Anterior cingulate cortex (tissue), 58 donors: ENCODE measurements around the gene TMEM98.
"Not testable (repeated sequence)": the region's sequence is repeated elsewhere in the genome, so short reads cannot be mapped to it uniquely, and the experiment has no call there.

Experiments
- DNase-seq, 58 donors: peaks; one replicate each; lab custom pipeline; 2025; lab: John Stamatoyannopoulos, UW

The TMEM98 gene

DNA sequence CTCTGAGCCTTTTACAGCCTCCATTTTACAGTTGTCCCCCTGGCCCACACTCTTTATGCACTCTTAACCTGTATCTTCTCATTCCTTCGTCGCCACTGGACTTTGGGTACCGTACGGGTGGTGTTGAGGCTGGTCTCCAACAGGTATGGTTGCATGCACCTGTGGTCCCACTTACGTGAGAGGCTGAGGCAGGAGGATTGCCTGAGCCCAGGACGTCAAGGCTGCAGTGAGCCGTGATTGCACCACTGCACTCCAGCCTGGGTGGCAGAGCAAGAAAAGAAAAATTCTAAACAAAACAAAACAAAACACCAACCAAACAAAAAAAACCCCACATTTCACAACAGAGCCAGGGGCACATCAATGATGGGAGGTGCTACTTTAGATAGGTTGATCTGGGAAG, 14.4 kb upstream of the TMEM98 start:
- no peak for DNase-seq

DNA sequence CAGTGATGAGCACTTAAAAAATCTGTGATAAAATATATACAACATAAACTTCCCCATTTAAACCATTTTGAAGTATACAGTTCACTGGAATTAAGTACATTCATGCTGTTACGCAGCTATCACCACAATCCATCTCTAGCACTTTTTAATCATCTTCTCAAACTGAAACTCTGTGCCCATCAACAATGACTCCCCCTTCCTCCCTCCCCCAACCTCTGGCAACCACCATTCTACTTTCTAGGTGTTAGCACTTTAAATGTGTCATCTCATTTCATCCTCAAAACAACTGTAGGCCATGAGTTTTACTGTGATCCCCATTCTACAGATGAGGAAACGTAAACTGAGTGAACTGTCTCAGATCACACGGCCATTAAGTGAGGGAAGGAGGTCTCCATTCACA, 13.8 kb upstream of the TMEM98 start:
- no peak for DNase-seq

DNA sequence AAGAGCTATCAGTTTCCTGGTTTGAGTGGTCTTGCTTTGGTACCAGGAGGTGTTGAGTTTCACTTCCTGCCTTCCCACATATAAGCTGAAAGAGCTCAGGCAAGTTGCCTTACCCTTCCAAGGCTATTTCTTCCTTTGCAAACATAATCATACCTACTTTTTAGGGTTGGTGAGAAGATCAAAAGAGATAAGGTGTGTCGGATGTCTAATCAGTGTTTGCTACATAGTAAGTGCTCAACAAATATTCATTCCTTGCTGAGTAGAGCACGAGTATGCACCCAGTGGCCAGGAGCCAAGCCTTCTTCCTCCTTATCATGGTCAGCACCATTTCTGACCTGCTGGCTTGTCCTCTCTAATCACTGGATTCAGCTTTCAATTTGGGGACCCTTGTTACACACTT, 12.7 kb upstream of the TMEM98 start:
- no peak for DNase-seq

DNA sequence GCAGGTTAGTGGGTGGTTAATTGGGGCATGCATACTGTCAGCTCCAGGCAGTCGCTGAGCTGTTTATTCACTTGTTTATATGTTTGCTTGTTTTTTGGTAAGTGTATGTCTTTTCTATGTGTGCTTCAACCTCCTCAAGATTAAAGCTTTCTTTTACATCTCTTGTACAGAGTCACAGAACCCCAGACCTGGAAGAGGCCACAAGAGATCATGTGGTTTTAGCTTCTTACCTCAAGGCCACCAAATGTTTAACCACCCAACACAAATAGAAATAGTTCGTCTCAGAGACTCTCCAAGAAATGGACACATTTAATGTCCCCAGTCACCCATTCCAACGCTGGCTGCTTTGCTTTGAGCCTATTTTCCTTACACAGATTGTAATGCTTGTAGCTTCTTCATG, 11.8 kb upstream of the TMEM98 start:
- DNase-seq, result no peak

DNA sequence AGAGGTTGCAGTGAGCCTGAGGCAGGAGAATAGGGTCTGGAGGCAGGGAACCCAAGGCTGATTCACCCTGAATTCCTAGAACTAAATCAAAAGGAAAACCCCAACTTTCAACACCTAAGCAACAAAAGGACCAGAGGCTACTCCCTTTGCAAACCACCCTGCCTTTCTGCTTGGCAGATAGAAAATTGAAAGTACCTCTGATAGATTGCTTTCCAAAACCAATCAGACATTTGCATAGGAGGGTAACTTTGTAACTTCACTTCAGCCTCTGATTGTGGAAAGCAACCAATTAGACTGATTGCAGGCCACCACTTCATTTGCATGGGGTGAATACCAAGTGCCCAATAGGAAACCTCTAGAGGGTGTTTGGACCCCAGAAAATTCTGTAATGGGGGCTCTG, 10.9 kb upstream of the TMEM98 start:
- DNase-seq, result no peak

DNA sequence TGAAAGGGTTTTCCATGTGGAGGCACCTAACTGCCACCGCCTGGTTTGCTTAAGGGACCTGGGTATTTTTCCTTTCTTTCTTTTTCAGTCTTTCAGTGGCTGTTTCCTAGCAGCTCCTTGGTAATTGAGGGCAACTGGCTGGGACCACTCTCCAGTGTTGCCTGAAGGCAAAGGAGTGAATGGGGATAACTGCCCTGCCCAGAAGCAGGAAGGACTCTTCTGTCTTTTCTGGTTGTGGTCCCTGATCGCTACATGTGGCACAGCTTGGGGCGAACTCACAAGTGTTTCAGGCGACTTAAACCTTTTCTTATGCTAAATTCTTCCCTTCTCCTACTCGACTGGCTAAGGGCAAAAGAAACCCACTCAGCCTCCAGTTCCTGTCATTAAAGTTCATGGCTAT, 10.1 kb upstream of the TMEM98 start:
- no peak for DNase-seq

DNA sequence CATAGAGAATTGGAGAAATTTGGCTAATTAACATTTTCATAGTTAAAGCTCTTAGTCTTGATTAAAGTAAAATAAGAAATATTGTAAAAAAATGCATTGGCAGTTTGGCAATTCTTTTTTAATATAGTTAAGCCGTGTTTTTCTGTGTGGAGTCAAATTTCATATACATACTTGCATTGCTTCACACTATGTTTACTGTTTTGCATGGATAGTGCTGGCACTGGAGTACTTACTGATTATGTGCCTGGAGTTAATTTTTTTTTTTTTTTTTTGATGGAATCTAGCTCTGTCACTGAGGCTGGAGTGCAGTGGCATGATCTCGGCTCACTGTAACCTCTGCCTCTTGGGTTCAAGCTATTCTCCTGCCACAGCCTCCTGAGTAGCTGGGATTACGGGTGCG, 8.1 kb upstream of the TMEM98 start:
- DNase-seq, result not testable (repeated sequence)

DNA sequence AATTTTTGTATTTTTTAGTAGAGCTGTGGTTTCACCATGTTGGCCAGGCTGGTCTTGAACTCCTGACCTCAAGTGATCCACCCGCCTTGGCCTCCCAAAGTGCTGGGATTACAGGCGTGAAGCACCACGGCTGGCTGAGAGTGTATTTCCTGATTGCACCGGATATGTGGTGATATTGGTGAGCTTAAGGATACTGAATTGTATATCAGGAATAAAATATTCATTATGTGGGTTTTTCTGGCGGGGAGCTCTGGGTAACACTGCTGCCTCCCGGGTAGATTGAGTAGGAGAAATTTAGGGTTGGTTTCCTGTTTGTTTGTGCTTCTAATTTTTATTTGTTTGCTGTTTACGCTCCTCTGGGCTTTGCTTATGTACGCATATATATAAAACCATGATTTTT, 7.7 kb upstream of the TMEM98 start:
- no peak for DNase-seq

DNA sequence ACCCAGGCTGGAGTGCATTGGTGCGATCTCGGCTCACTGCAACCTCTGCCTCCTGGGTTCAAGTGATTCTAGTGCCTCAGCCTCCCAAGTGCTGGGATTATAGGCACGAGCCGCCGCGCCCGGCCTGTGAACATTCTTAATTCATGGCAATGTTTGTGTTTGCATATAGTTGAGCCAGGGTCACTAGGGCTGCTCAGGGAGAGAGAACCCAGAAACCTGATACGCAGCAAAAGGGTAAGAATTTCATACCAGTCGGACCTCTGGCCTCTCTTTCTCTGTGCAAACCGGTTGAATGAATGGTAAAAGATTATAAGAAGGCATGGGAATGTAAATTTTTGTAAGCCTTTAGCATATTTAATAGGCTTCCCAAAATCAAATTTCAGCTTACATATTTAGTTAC, 6.9 kb upstream of the TMEM98 start:
- no peak for DNase-seq

DNA sequence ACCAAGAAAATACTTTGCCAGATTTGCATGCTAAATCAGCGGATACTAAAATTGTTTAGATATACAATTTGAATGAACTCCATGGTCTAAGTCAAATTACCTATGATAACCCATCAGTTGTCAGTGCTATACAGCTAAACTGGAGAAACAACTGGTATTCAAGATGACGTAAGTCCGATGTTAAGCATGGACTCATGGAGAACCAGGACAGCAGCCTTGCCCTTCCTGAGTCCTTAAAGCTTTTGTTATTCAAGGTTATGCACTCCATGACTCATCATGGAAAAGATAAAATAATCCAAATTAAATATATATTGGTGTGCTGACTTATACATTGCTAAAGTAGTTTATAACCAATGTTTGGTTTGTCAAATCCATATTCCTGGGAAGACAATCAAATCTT, 4.0 kb upstream of the TMEM98 start:
- not testable (repeated sequence) for DNase-seq

DNA sequence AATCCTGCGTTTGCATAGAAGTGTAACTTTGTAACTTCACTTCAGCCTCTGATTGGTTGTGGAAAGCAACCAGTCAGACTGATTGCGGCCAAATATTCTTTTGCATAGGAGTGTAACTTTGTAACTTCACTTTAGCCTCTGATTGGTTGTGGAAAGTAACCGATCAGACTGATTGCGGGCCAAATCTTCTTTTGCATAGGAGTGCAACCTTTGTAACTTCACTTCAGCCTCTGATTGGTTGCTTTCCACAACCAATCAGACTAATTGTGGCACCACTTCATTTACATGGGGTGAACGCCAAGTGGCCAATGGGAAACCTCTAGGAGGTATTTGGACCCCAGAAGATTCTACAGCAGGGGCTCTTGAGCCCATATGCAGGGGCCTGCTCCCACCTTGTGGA, 1.8 kb upstream of the TMEM98 start:
- no peak for DNase-seq

DNA sequence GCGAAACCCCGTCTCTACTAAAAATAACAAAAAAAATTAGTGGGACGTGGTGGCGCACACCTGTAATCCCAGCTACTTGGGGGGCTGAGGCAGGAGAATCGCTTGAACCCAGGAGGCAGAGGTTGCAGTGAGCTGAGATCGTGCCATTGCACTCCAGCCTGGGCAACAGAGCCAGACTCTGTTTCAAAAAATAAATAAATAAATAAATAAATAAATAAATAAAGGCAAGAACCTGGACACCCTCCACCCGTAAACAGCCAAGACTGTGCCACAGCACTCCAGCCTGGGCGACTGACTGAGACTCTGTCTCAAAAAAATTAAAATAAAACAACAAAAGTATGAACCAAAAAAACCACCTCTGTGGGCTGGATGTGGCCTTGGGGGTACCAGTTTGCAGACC, 1.2 kb upstream of the TMEM98 start:
- DNase-seq, result not testable (repeated sequence)

DNA sequence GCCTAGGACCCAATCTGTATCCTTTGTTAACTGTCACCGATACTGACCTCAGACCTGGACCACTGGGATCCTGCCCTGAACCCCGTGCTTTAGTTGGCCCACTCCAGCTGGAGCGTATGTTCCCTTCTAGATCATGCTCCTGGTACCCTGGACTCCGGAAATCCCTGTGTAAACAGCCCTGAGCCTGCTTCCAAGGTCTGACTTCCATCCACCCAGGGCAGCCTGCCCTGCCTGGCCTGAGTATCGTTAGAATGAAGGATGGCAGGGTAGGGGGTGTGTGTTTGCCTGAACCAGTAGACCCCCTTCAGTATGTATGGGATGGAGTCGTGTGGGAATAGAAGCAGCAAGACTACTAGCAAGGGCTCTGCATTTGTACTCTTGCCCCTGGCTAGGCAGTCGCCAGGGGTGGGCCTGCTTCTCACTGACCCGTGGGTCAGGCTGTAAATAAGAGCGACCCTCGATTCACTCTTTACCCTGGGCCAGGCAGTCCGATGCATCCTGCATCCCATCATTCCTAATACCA, 691 bp upstream of the TMEM98 start:
- DNase-seq, result peak in 11 of 58 donors; percentile 21 to 68 (median 35)

DNA sequence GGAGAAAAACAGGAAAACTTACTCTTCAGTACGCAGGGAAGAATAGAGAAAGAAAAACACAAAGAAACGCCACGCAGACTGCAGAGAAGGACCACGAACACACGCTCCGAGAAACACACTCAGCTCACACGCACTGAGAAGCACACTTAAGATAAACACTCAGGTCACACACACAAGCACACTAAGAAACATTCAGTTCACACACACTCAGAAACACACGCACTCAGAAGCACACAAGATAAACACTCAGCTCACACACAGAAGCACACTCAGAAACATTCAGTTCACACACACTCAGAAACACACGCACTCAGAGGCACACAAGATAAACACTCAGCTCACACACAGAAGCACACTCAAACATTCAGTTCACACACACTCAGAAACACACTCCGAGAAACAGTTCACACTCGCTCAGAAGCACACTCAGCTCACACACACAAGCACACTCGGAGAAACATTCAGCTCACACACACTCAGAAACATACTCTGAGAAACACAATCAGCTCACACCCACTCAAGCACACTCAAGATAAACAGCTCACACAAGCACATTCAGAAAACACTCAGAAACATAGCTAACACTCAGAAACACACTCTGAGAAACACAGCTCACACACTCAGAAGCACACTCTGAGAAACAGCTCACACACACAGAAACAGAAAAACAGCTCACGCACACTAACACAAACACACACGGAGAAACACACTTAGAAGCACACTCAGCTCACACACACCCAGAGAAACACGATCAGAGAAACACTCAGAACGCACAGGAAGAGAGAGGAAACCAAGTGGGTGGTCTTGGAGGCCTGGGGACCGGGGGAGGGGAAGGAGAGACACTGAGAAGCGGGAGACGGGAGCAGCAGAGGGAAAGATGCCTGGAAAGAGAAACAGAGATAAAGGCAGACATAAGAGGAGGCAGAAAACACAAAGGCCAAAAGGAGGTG, 908 bp downstream of the TMEM98 start:
- DNase-seq, result peak in 2 of 58 donors; percentile 15 to 37

DNA sequence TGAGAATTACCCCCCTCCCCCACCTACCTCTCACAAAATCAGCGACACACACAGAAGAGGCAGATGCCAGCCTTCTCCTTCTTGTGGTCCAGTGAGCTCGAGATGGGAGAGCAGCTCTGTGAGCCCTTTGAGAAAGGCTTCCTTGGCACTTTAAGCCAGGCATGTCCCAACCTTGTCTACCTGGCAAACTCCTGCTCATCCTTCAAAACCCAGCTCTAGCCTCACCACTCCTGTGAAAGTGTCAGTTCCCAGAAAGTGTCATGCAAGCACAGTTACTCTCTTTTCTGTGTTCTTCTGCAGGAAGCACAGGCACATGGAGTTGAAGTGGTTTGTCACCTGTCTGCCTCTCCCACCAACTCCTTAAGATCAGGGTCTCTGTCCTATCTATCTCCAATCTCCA, 1.6 kb downstream of the TMEM98 start:
- DNase-seq, result no peak

DNA sequence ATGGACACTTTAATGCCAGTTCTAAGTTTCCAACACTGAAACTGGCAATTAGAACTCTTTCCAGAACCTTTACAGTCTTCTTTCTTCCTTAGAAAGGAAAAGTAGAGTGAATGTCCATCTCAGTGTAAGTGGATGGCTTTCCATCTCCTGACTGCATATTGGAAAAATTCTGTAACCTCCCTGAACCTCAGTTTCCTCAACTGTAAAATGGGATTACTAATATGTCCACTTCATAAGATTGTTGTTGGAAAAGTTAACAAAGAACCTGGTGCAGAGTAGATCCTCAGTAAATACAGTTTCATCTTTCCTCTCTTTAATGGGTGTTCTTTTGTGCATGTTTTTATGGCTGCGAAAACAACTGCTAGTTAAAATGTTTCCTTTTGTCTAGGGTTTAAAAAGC, 2.6 kb downstream of the TMEM98 start:
- no peak for DNase-seq

DNA sequence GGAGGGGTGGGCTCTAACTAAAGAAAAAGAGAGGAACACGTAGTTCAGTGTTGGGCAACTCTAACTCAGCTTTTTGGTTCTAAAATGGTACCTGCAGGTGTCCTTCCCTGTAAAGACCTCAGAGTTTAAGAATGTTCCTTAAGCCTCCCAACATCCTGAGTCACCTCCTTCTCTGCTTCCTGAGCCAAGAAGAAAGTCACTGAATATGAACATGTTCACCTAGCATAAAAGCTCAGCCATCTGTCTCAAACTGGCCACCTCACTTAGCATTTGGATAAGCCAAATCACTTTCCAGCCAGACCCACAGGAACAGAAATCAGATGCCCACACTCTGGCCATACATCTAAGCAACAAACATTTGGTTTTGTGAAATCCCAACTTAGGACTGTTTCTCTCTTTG, 3.7 kb downstream of the TMEM98 start:
- no peak for DNase-seq

DNA sequence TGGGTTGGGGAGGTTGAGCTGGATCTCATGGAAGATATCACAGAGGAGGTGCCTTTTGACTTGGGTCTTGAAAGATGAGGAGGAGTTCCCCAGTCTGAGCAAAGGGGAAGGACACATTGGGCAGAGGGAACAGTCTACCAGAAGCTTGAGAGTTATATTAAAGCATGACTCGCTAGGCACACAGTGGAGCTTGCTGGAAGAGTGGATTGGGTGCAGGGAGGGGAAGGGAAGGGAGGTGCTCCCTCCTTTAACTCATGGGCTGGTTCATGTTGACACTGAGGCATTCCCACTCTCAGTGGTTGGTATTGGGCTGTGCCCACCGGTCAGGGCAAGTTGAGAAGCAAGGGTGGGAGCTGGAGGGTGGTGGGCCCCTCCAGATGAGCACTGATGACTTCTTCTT, 5.9 kb downstream of the TMEM98 start:
- no peak for DNase-seq

DNA sequence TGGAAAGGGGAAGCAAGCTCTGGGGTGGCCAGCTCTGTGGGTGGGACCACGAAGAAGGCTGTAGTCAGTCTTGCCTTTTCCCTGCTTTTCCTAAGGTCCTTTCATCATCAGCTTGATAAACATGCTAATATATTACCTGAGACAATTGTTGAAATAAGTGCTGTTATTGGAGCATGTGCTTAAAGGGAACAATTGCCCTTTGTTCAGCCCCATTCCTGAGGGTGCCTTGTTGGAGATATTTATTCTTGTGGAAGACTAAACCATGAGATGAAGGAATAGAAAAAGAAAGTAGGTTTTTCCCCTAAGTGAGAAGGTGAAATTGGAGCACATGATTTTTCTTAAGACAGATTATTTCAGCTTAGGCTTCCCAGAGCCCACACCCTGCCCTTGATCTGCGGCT, 7.8 kb downstream of the TMEM98 start:
- DNase-seq, result no peak

DNA sequence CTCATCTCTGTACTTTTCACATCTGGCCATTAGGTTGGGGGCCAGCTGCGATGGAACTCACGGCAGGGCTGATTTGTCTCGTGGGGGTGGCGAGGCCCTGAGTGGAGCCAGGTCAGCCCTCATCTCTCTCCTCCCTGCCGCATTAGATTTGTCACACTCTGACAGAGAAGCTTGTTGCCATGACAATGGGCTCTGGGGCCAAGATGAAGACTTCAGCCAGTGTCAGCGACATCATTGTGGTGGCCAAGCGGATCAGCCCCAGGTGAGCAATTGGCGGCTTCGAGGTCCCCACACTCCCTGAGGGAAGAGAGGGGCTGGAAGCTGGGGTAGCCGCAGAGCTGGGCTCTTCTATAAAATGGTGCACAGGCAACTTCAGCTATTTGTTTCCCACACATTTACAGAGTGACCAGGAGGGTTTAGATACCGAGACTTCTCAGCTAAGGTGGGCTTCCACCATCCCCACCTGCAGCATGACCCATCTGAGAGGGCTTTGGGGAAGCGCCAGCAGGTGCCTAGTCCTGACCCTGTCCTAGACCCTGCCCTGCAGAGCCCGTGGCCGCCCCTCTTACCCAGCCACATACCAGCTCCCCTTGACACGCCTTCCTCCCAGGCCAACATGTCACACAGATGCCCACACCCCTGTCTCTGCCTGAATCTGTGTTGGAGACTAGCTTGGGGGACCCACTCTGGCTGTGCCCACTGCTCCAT, 8.4 kb downstream of the TMEM98 start:
- peak in 3 of 58 donors; percentile 15 to 16 (median 16) for DNase-seq

DNA sequence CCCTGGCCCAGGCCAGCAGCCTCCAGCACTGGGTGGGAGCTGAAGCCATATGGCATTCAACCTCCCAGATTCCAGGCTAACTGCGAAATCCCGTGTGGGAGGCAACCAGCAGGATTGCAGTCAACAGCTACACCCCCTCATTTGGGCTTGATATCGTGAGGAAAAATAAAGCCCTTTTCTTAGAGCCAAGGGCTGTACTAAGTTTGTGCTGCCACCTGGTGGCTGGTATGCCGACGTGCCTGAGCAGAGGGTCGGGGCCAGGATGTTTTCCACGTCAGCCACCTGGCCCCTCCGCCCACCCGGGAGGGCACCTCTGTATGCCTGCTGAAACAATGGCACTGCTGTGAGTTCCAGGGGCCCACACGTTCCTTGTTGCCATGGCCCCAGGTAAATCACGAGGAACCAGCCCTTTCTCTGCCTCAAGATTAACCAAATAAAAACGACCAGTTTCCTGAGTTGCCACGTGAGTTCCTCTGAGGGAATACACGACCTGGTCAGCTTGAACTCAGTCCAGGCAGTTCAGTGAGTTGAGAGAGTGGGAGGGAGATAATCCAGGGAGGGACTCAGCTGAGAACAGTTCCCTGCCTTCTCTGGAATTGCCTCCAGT, 9.0 kb downstream of the TMEM98 start:
- DNase-seq, result peak in 32 of 58 donors; percentile 3 to 53 (median 20)
